Fibroblast of skin of abdomen (primary cell): ENCODE measurements around the gene MED12L.
A peak's percentile ranks its signal among the peaks of the same experiment; 100 is the strongest.
"Not testable (repeated sequence)": the region's sequence is repeated elsewhere in the genome, so short reads cannot be mapped to it uniquely, and the experiment has no call there.

Experiments used
- DNase-seq: peaks from one replicate; pipeline ENCODE4 v3.0.0-alpha.2; 2013

MED12L gene

GRCh38 chr3:151383111-151383510 lies 297.6 kb downstream of the MED12L start:
- DNase-seq, result no peak

GRCh38 chr3:151383956-151384355 lies 298.5 kb downstream of the MED12L start:
- no peak for DNase-seq

- no peak for DNase-seq
These were observed 299.3 kb downstream of the MED12L start, which contains the start of gene P2RY12 for GRCh38 chr3:151384741-151385174. Gene P2RY12, minus strand, starts transcription at chr3:151384753. Its CDS starts 45,908 bp downstream, at chr3:151338845.

- peak; percentile 34 for DNase-seq
These were observed 300.6 kb downstream of the MED12L start for GRCh38 chr3:151386056-151386455.

GRCh38 chr3:151387432-151387831 lies 302.0 kb downstream of the MED12L start:
- no peak for DNase-seq

GRCh38 chr3:151387842-151388241 lies 302.4 kb downstream of the MED12L start:
- DNase-seq, result no peak

- no peak for DNase-seq
These were observed 306.3 kb downstream of the MED12L start for GRCh38 chr3:151391720-151392119.

GRCh38 chr3:151392191-151392590 lies 306.7 kb downstream of the MED12L start:
- DNase-seq, result not testable (repeated sequence)

GRCh38 chr3:151393146-151393830 lies 307.8 kb downstream of the MED12L start:
- peak; percentile 16 for DNase-seq

- peak; percentile 62 for DNase-seq
These were observed 308.5 kb downstream of the MED12L start for GRCh38 chr3:151393941-151394340.

GRCh38 chr3:151394611-151395010 lies 309.1 kb downstream of the MED12L start:
- DNase-seq, result no peak

- DNase-seq, result peak; percentile 79
These were observed 310.3 kb downstream of the MED12L start for GRCh38 chr3:151395806-151396205.

- no peak for DNase-seq
These were observed 313.4 kb downstream of the MED12L start for GRCh38 chr3:151398895-151399294.

GRCh38 chr3:151400341-151400740 lies 314.9 kb downstream of the MED12L start:
- DNase-seq, result no peak

- DNase-seq, result no peak
These were observed 316.9 kb downstream of the MED12L start for GRCh38 chr3:151402349-151402748.

- DNase-seq, result peak; percentile 83
These were observed 317.8 kb downstream of the MED12L start for GRCh38 chr3:151403246-151403645.

GRCh38 chr3:151404316-151404715 lies 318.9 kb downstream of the MED12L start:
- peak; percentile 74 for DNase-seq

GRCh38 chr3:151407928-151408327 lies 322.5 kb downstream of the MED12L start:
- DNase-seq, result no peak

GRCh38 chr3:151410891-151411559 lies 325.6 kb downstream of the MED12L start:
- peak; percentile 69 for DNase-seq

GRCh38 chr3:151412989-151413388 lies 327.5 kb downstream of the MED12L start:
- DNase-seq, result no peak

GRCh38 chr3:151415289-151415688 lies 329.8 kb downstream of the MED12L start:
- no peak for DNase-seq

GRCh38 chr3:151419806-151420205 lies 334.3 kb downstream of the MED12L start:
- no peak for DNase-seq

GRCh38 chr3:151421938-151422337 lies 336.5 kb downstream of the MED12L start:
- DNase-seq, result no peak

- DNase-seq, result no peak
These were observed 337.6 kb downstream of the MED12L start for GRCh38 chr3:151423091-151423490.
